Measurements from ENCODE around the gene PPP1R13L. TPM values are rescaled to one million over a fixed set of nuclear protein-coding genes. Genes with fewer than 3 reads are reported as not detected.
"Not testable (repeated sequence)": the region's sequence is repeated elsewhere in the genome, so short reads cannot be mapped to it uniquely, and the experiment has no call there.

Gene PPP1R13L
- total RNA-seq, 2 experiments from 2014 or later = 7.8 to 15.5 TPM

- H4K20me1 ChIP-seq (ENCODE audit: insufficient read depth, low read length); H2AFZ ChIP-seq (ENCODE audit: low read length); H3K9me3 ChIP-seq (ENCODE audit: low read length); H3K27ac ChIP-seq (ENCODE audit: low read depth, low read length, poor library complexity, severe bottlenecking); H3K36me3 ChIP-seq (ENCODE audit: insufficient read depth, low read length); H3K79me2 ChIP-seq (ENCODE audit: insufficient read depth, low read depth, low read length); H3K9me2 ChIP-seq (ENCODE audit: insufficient read depth, low read length); BruUV-seq (replicated peaks); H3K4me3 ChIP-seq (ENCODE audit: low read depth, low read length, poor library complexity, severe bottlenecking); intact Hi-C loops (cut with micrococcal nuclease; ENCODE audit: unreplicated experiment): not testable (repeated sequence)
- DNase-seq (ENCODE audit: low spot score) = peak; percentile 51
- ChIA-PET POLR2A (interaction anchor here (0.5 to 1.0 kb wide), 2 partner anchors 11 to 14 kb away, joined by 3 to 6 read pairs; no protein-coding TSS in a partner anchor), CTCF (ENCODE audit: unreplicated experiment) (interaction anchor here (1.2 kb wide), 1 partner anchor 54 kb away, joined by 3 read pairs; no protein-coding TSS in a partner anchor)
- peak overlapping the region; percentile 42; the same call in 1 of the 2 replicates for H3K4me2 ChIP-seq (ENCODE audit: low read length)
- peaks cover 22% of the 10 kb centered on the region for H3K4me1 ChIP-seq (ENCODE audit: insufficient read depth, low read length, poor library complexity, severe bottlenecking)
Observed at GRCh38 chr19:45431008-45431407, 26.1 kb upstream of the PPP1R13L start.

GRCh38 chr19:45429896-45430295 is 25.0 kb upstream of the PPP1R13L start:
- H2AFZ ChIP-seq (ENCODE audit: low read length); POLR2A ChIA-PET; H3K36me3 ChIP-seq (ENCODE audit: insufficient read depth, low read length); H3K4me3 ChIP-seq (ENCODE audit: low read depth, low read length, poor library complexity, severe bottlenecking); H3K4me2 ChIP-seq (ENCODE audit: low read length); H3K9me3 ChIP-seq (ENCODE audit: low read length); BruUV-seq (replicated peaks); CTCF ChIA-PET (ENCODE audit: unreplicated experiment); H3K27ac ChIP-seq (ENCODE audit: low read depth, low read length, poor library complexity, severe bottlenecking); H3K79me2 ChIP-seq (ENCODE audit: insufficient read depth, low read depth, low read length); H3K9me2 ChIP-seq (ENCODE audit: insufficient read depth, low read length); H4K20me1 ChIP-seq (ENCODE audit: insufficient read depth, low read length); DNase-seq (ENCODE audit: low spot score): not testable (repeated sequence)
- intact Hi-C loops (cut with micrococcal nuclease; ENCODE audit: unreplicated experiment) = loop anchor here (10.0 kb wide), 1 partner anchor 215 kb away; no protein-coding TSS in a partner anchor
- peaks cover 32% of the 10 kb centered on the region for H3K4me1 ChIP-seq (ENCODE audit: insufficient read depth, low read length, poor library complexity, severe bottlenecking)

GRCh38 chr19:45428384-45429231 is 23.7 kb upstream of the PPP1R13L start:
- Histone ChIP-seq H3K9me2 (ENCODE audit: insufficient read depth, low read length) (no peaks in the 10 kb centered on the region), H3K4me2 (ENCODE audit: low read length) (peak overlapping the region; percentile 62), H4K20me1 (ENCODE audit: insufficient read depth, low read length) (no peaks in the 10 kb centered on the region), H3K27ac (ENCODE audit: low read depth, low read length, poor library complexity, severe bottlenecking) (no peak overlapping the region), H3K79me2 (ENCODE audit: insufficient read depth, low read depth, low read length) (no peaks in the 10 kb centered on the region; the same call in 1 of the 2 replicates), H3K36me3 (ENCODE audit: insufficient read depth, low read length) (no peaks in the 10 kb centered on the region), H2AFZ (ENCODE audit: low read length) (peak overlapping the region; percentile 29; the same call in 1 of the 2 replicates), H3K4me1 (ENCODE audit: insufficient read depth, low read length, poor library complexity, severe bottlenecking) (peaks cover 44% of the 10 kb centered on the region), H3K9me3 (ENCODE audit: low read length) (no peaks in the 10 kb centered on the region), H3K4me3 (ENCODE audit: low read depth, low read length, poor library complexity, severe bottlenecking) (peak overlapping the region; percentile 58)
- intact Hi-C loops (cut with micrococcal nuclease; ENCODE audit: unreplicated experiment) = loop anchor here (10.0 kb wide), 1 partner anchor 216 kb away; no protein-coding TSS in a partner anchor
- ChIA-PET POLR2A (no interaction called here), CTCF (ENCODE audit: unreplicated experiment) (interaction anchor here (0.7 kb wide), 1 partner anchor 50 kb away, joined by 4 read pairs; no protein-coding TSS in a partner anchor)
- TF ChIP-seq CTCF (conservative IDR thresholded peaks at IDR 0.05; ENCODE audit: low read length) (peak; percentile 74), EZH2phosphoT487 (IDR thresholded peaks at IDR 0.05; ENCODE audit: borderline replicate concordance, low read depth, low read length) (no peak)
- BruUV-seq (replicated peaks) = no TSS peak
- peak; percentile 29 for DNase-seq (ENCODE audit: low spot score)

All from OCI-LY7 (cell line).